ENCODE measurements around the gene NMRK2.

- TF ChIP-seq, protein P1, sequence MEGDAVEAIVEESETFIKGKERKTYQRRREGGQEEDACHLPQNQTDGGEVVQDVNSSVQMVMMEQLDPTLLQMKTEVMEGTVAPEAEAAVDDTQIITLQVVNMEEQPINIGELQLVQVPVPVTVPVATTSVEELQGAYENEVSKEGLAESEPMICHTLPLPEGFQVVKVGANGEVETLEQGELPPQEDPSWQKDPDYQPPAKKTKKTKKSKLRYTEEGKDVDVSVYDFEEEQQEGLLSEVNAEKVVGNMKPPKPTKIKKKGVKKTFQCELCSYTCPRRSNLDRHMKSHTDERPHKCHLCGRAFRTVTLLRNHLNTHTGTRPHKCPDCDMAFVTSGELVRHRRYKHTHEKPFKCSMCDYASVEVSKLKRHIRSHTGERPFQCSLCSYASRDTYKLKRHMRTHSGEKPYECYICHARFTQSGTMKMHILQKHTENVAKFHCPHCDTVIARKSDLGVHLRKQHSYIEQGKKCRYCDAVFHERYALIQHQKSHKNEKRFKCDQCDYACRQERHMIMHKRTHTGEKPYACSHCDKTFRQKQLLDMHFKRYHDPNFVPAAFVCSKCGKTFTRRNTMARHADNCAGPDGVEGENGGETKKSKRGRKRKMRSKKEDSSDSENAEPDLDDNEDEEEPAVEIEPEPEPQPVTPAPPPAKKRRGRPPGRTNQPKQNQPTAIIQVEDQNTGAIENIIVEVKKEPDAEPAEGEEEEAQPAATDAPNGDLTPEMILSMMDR (IDR thresholded peaks at IDR 0.05), result no peak
- TF ChIP-seq POLR2A (IDR thresholded peaks at IDR 0.05), result no peak
Measured at GRCh38 chr19:3975144-3975543, 42.3 kb downstream of the NMRK2 start.

Data from uterus (tissue), 2 donors.